Embryonic facial prominence (tissue), 1 donor: ENCODE measurements around the gene NCOA4.
"Not testable (repeated sequence)": the region's sequence is repeated elsewhere in the genome, so short reads cannot be mapped to it uniquely, and the experiment has no call there.

Experiments
- DNase-seq: peaks from one replicate; pipeline ENCODE4 v3.0.0-alpha.2; 2016; ENCODE audit errors: extremely low spot score

NCOA4 gene

DNA sequence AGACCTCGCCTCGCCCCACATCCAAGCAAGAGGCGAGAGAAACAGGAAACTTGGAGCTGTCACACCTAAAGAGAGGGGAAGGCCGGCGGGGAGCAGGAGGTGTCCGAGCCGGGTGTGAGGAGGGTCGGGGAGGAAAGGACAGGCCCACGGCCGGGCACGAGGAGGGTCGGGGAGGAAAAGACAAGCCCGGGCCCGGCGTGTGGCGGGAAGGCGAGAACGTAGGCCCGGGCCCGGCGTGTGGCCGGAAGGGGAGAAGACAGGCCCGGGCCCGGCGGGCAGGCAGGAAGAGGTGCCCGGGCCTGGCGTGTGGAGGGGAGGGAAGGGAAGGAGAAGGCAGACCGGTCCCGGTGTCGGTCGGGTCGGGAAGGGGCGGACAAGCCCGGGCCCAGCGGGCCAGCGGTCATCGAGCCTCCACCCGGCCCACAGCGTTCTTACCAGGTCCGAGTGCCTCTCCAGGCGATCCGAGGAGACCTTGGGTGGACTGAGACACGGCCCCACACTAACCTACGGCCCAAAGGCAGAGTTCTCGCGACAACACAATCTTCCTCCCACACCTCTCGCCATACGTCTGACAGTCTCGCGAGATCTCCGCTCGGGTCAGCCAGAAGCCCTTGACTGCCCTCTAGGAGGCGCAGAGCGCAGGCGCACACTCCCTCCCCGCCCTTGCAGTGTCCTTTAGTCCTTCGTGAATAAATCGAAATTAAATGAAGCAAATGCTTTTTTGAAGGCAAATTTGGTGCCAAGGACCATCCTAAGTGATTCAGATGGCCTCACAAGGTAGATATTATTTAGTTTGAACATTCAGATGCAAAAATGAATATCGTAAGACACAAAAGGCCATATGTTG lies at the start of gene NCOA4:
NCOA4 (minus strand) TSS at position 533 of the 847 bp plus-strand sequence. CDS start 13,943 bp downstream, outside the sequence.
- peak; percentile 95 for DNase-seq

- no peak for DNase-seq
Measured at GRCh38 chr10:46079831-46080585, 49.6 kb upstream of the NCOA4 start.

GRCh38 chr10:46077731-46078413 lies 47.4 kb upstream of the NCOA4 start:
- no peak for DNase-seq

GRCh38 chr10:46077141-46077554 lies 46.7 kb upstream of the NCOA4 start:
- DNase-seq, result no peak

DNA sequence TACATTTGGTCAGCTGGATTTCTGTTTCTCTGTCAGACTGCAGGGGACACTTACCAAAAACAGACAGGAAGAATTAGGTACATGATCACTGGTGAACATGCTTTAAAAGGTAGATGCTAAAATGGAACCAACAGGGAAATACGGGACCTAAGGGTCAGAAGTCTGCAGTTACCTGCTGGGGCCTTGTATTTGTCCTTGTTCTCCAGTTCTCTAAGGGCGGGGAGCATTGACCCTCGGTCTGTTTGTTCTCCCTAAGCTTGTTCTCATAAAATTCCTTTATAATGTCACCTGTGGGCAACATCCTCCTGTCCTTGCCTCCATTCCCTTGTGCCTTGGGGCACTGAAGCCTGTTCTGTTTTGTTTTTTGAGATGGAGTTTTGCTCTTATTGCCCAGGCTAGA lies 45.4 kb upstream of the NCOA4 start:
- DNase-seq, result no peak

DNA sequence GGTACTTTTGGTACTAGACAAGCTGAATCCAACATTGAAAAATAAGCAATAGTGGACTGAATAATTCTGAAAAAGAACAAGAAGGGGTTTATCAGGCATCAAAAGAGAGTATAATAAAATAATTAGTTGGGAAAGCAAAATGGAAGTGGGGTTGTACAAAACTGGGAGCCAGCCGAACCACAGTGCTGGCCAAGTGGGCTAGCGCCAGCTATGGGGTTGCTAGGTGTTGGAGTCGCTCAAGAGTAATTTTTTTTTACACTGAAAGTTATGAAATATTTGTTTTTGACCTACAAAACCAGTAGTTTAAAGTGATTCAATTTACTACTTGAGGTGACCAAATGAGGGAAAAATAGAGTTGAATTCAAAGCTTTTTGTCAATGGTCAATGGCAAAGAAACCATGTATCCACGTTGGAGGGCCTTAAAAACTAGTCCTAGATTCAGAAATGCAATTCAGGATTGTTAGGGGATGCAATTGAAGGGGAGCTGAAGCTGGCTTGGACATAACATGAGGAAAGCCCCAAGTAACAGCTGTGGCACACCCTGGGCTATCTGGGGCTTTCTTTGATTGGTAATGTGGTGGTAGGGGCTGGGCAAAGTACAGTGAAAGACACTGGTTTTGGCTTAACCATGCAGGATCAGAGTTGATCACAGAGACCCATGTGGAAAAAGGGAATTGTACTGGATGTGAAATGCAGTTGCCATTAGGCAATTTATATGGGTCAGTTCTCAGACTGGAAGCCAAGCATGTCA lies 43.9 kb upstream of the NCOA4 start:
- no peak for DNase-seq

DNA sequence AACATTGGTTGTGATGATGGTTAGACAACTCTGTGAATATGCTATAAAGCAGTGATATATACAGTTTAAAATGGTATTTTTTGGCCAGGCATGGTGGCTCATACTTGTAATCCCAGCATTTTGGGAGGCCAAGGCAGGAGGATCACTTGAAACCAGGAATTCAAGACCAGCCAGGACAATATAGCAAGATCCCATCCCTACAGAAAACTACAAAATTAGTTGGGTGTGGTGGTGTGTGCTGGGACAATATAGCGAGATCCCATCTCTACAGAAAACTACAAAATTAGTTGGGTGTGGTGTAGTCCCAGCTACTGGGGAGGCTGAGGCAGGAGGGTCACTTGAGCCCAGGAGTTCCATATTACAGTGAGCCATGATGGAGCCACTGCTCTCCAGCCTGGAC lies 43.1 kb upstream of the NCOA4 start:
- no peak for DNase-seq

- DNase-seq, result no peak
Measured at GRCh38 chr10:46070749-46071148, 40.3 kb upstream of the NCOA4 start.

GRCh38 chr10:46069771-46070463 lies 39.5 kb upstream of the NCOA4 start:
- DNase-seq, result no peak

GRCh38 chr10:46068905-46069304 lies 38.5 kb upstream of the NCOA4 start:
- DNase-seq, result no peak

GRCh38 chr10:46068117-46068516 lies 37.7 kb upstream of the NCOA4 start:
- DNase-seq, result no peak

GRCh38 chr10:46064269-46064817 lies 33.9 kb upstream of the NCOA4 start:
- no peak for DNase-seq

DNA sequence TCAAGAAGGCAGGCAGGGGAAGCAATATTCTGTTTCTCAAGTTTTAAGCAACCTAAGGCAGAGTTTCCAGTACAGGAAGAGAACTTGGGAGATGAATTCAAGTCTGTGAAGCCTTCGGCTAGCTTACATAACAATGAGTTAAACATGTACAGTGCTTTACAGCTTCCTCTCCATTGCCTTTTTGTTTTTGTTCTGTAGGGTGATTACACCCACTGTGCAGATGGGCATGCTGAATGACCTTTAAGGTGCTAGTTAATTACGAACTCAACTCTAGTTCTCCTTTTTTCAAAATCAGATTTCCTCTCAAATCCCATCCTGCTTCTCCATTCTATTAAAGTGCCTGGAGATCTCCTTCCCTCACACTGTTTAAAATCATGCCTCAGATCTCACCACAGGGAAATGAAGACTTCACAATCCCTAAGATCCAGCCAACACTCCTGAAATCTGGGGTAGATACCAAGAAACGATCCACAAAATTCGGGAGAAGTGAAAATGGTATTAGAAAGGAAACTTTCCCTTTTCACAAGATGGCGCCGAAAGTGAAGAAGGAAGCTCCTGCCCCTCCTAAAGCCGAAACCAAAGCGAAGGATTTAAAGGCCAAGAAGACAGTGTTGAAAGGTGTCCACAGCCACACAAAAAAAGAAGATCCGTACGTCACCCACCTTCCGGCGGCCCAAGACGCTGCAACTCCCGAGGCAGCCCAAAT lies 32.5 kb upstream of the NCOA4 start:
- DNase-seq, result no peak

GRCh38 chr10:46060706-46061105 lies 30.3 kb upstream of the NCOA4 start:
- no peak for DNase-seq

GRCh38 chr10:46057927-46058326 lies 27.5 kb upstream of the NCOA4 start:
- not testable (repeated sequence) for DNase-seq

DNA sequence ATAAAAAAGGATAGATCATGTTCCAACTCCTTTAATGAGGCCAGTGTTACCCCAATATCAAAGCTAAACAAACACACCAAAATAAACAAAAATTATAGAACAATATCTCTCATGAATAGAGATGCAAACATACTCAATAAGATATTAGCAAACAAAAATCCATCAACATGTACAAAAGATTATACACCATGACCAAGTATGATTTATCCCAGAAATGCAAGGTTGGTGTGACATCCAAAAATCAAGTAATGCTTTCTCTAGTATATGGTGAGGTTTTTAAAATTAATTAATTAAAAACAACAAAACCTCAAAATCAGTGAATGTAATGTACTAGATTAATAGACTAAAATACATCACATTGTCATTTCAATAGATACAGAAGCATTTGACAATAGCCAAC lies 26.6 kb upstream of the NCOA4 start:
- no peak for DNase-seq

- DNase-seq, result no peak
Measured at GRCh38 chr10:46055771-46056170, 25.3 kb upstream of the NCOA4 start.

GRCh38 chr10:46053534-46054434 lies 23.4 kb upstream of the NCOA4 start:
- no peak for DNase-seq

DNA sequence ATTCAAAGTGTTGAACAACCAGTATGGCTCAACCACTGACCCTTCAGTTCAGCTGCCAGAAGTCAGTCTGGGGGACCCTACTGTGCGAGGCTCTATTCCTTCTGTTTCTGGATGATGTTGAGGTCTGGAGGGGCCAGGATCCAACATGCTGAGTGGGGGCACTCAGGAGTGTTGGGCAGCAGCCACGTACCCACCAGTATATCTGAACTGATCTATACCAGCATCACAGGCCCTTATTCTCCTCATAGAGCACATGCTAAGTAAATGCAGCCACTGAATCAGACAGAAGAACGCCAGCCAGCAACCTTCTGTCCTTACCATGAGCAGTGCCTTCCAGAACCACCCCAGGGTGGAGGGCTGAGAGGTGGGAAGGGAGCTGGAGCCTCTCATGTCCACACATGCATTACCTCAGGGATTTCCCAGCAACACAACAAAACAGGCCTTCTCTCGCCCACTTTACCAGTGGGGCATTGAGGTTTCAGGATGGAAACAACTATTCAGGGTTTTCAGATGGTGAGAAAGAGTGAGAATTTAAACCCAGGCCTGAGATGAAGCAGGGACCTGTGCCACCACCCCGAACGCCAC lies 22.5 kb upstream of the NCOA4 start:
- no peak for DNase-seq
